Neural cell (in vitro differentiated cells): Measurements from ENCODE around the gene PRSS57. TPM values are rescaled to one million over a fixed set of nuclear protein-coding genes. Genes with fewer than 3 reads are reported as not detected.
A peak's percentile ranks its signal among the peaks of the same experiment; 100 is the strongest.

Source experiments
- H2AFZ ChIP-seq: fragments of 200-600, 300-800 bp; sonication (generic), shearing (Covaris generic); 2 replicates; pipeline ENCODE4 v1.6.0; 2014; ENCODE audit warnings: low read depth, mild to moderate bottlenecking, antibody characterized with exemption, low read length, moderate library complexity
- H3F3A ChIP-seq: fragments of 200-600 bp; shearing (Covaris generic); 2 replicates; pipeline ENCODE4 v1.6.1; 2016; ENCODE audit warnings: mild to moderate bottlenecking, moderate library complexity, mixed read lengths, antibody characterized with exemption, low read length; ENCODE audit not compliant: insufficient read depth, poor library complexity, severe bottlenecking
- H3K27ac ChIP-seq: fragments of 200-600, 300-800 bp; sonication (generic), shearing (Covaris generic); 2 replicates; pipeline ENCODE4 v1.5.1; 2014; ENCODE audit warnings: mild to moderate bottlenecking, low read length, moderate library complexity
- H3K27me3 ChIP-seq: fragments of 300-800, 200-600 bp; sonication (generic), shearing (Covaris generic); 2 replicates; pipeline ENCODE4 v1.6.0; 2014; ENCODE audit warnings: mild to moderate bottlenecking, low read depth, low read length, moderate library complexity; ENCODE audit not compliant: insufficient read depth
- H3K36me3 ChIP-seq: fragments of 300-800, 200-600 bp; sonication (generic), shearing (Covaris generic); 2 replicates; pipeline ENCODE4 v1.5.1; 2014; ENCODE audit warnings: mild to moderate bottlenecking, antibody characterized with exemption, low read length, moderate library complexity; ENCODE audit not compliant: insufficient read depth
- H3K4me2 ChIP-seq: fragments of 300-800, 200-600 bp; sonication (generic), shearing (Covaris generic); 2 replicates; pipeline ENCODE4 v1.6.0; 2014; ENCODE audit warnings: mild to moderate bottlenecking, low read length
- H3K4me3 ChIP-seq: fragments of 300-800, 200-600 bp; sonication (generic), shearing (Covaris generic); 2 replicates; pipeline ENCODE4 v1.5.1; 2014; ENCODE audit warnings: mild to moderate bottlenecking, low read length, moderate library complexity
- H3K79me2 ChIP-seq: fragments of 200-600 bp; shearing (Covaris generic); replicated peaks from 2 replicates; pipeline ENCODE4 v1.6.0; 2014; ENCODE audit warnings: mild to moderate bottlenecking, low read length, moderate library complexity; ENCODE audit not compliant: insufficient read depth
- H3K9ac ChIP-seq: fragments of 300-800, 200-600 bp; sonication (generic), shearing (Covaris generic); 2 replicates; pipeline ENCODE4 v1.6.1; 2016; ENCODE audit warnings: mild to moderate bottlenecking, low read length, mixed read lengths
- H3K9me2 ChIP-seq: fragments of 200-600 bp; shearing (Covaris generic); 2 replicates; pipeline ENCODE4 v1.6.1; 2016; ENCODE audit warnings: mild to moderate bottlenecking, low read length, mixed read lengths; ENCODE audit not compliant: insufficient read depth
- H3K9me3 ChIP-seq: fragments of 200-600, 300-800 bp; sonication (generic), shearing (Covaris generic); 2 replicates; pipeline ENCODE4 v1.6.1; 2016; ENCODE audit warnings: mild to moderate bottlenecking, mixed run types, low read length, moderate library complexity, mixed read lengths
- H4K20me1 ChIP-seq: fragments of 200-600 bp; shearing (Covaris generic); 2 replicates; pipeline ENCODE4 v1.6.1; 2016; ENCODE audit warnings: mild to moderate bottlenecking, mixed run types; ENCODE audit not compliant: insufficient read depth
- CTCF ChIP-seq: fragments of 450-650 bp; IDR thresholded peaks from 2 replicates; pipeline ENCODE4 v1.5.1; 2014; ENCODE audit warnings: antibody characterized with exemption, mild to moderate bottlenecking, moderate library complexity; ENCODE audit not compliant: poor library complexity, severe bottlenecking
- EP300 ChIP-seq: fragments of 450-650 bp; conservative IDR thresholded peaks from 2 replicates; pipeline ENCODE4 v1.6.1; 2014; ENCODE audit warnings: antibody characterized with exemption, mild to moderate bottlenecking, moderate library complexity; ENCODE audit not compliant: poor library complexity, severe bottlenecking
- EZH2 ChIP-seq: fragments of 200-600, 300-800 bp; shearing (Covaris generic), sonication (generic); IDR thresholded peaks from 2 replicates; pipeline ENCODE4 v1.6.1; 2014; ENCODE audit warnings: antibody characterized with exemption, low read length, borderline replicate concordance, mild to moderate bottlenecking; ENCODE audit not compliant: insufficient read depth, poor library complexity, severe bottlenecking
- MXI1 ChIP-seq: fragments of 450-650 bp; conservative IDR thresholded peaks from 2 replicates; pipeline ENCODE4 v1.6.1; 2014; ENCODE audit warnings: antibody characterized with exemption, mild to moderate bottlenecking; ENCODE audit not compliant: poor library complexity, severe bottlenecking
- POLR2AphosphoS5 ChIP-seq: IDR thresholded peaks from 2 replicates; pipeline ENCODE4 v1.6.1; 2012
- RAD21 ChIP-seq: fragments of 450-650 bp; conservative IDR thresholded peaks from 2 replicates; pipeline ENCODE4 v1.6.1; 2014; ENCODE audit warnings: antibody characterized with exemption, mild to moderate bottlenecking, moderate library complexity
- REST ChIP-seq: IDR thresholded peaks from 2 replicates; pipeline ENCODE4 v1.6.1; 2012; ENCODE audit warnings: borderline replicate concordance
- SMC3 ChIP-seq: fragments of 450-650 bp; conservative IDR thresholded peaks from 2 replicates; pipeline ENCODE4 v1.6.1; 2014; ENCODE audit warnings: antibody characterized with exemption, mild to moderate bottlenecking, moderate library complexity; ENCODE audit not compliant: poor library complexity
- TAF1 ChIP-seq: IDR thresholded peaks from 2 replicates; pipeline ENCODE4 v1.6.1; 2012; ENCODE audit warnings: low read depth
- polyA plus RNA-seq: library from polyadenylated mRNA; depleted of rRNA; stranded (reverse); fragments of >200 nt; gene quantifications from 2 replicates; pipeline ENCODE4 v1.2.3, GENCODE V29; 2014

PRSS57 gene
- polyA plus RNA-seq, 1 donor from 2014 or later: not detected

- TF ChIP-seq POLR2AphosphoS5 (no peak), RAD21 (no peak), TAF1 (no peak)
- H3K27ac ChIP-seq: no peak overlapping the region
These were observed 20.1 kb upstream of the PRSS57 start for GRCh38 chr19:715347-715746.

GRCh38 chr19:711254-711653 lies 16.0 kb upstream of the PRSS57 start:
- Histone ChIP-seq H3K27ac (peak overlapping the region; percentile 20), H3K9ac (peak overlapping the region; percentile 83), H3K27me3 (no peaks in the 10 kb centered on the region), H3K9me3 (no peaks in the 10 kb centered on the region), H3F3A (no peaks in the 10 kb centered on the region), H3K4me3 (peak overlapping the region; percentile 90), H3K79me2 (peaks cover 65% of the 10 kb centered on the region), H3K36me3 (no peaks in the 10 kb centered on the region), H3K4me2 (peak overlapping the region; percentile 48), H2AFZ (no peak overlapping the region), H3K9me2 (no peaks in the 10 kb centered on the region), H4K20me1 (no peaks in the 10 kb centered on the region)
- TF ChIP-seq EP300: no peak
- TF ChIP-seq RAD21: no peak
- TF ChIP-seq CTCF: no peak
- TF ChIP-seq EZH2: no peak
- no peak for TF ChIP-seq SMC3
- no peak for TF ChIP-seq POLR2AphosphoS5
- no peak for TF ChIP-seq TAF1
- TF ChIP-seq MXI1: no peak
- no peak for TF ChIP-seq REST

More at GRCh38 chr19:715347-715746, 20.1 kb upstream of the PRSS57 start:
- Histone ChIP-seq H2AFZ (no peak overlapping the region), H3K9me3 (no peaks in the 10 kb centered on the region), H3K4me3 (no peak overlapping the region), H3K9me2 (no peaks in the 10 kb centered on the region), H3K79me2 (peaks cover 73% of the 10 kb centered on the region), H4K20me1 (no peaks in the 10 kb centered on the region), H3K4me2 (no peak overlapping the region), H3K36me3 (no peaks in the 10 kb centered on the region), H3F3A (no peaks in the 10 kb centered on the region), H3K9ac (no peak overlapping the region), H3K27me3 (no peaks in the 10 kb centered on the region)

- no peaks in the 10 kb centered on the region for H3K9me2 ChIP-seq
- no peaks in the 10 kb centered on the region for H3K36me3 ChIP-seq
- no peaks in the 10 kb centered on the region for H4K20me1 ChIP-seq
- TF ChIP-seq SMC3 (no peak), TAF1 (no peak), CTCF (no peak), POLR2AphosphoS5 (no peak)
- H2AFZ ChIP-seq: no peak overlapping the region
- H3K9me3 ChIP-seq: no peaks in the 10 kb centered on the region
- peak overlapping the region; percentile 25 for H3K4me2 ChIP-seq
- H3K79me2 ChIP-seq: peaks cover 64% of the 10 kb centered on the region
- H3K27ac ChIP-seq: peak overlapping the region; percentile 63
- H3F3A ChIP-seq: no peaks in the 10 kb centered on the region
- no peaks in the 10 kb centered on the region for H3K27me3 ChIP-seq
- peak overlapping the region; percentile 90 for H3K4me3 ChIP-seq
- peak overlapping the region; percentile 83 for H3K9ac ChIP-seq
These were observed 15.5 kb upstream of the PRSS57 start for GRCh38 chr19:710767-711166.
